ENCODE data around the gene ATOH1. TPM values are rescaled to one million over a fixed set of nuclear protein-coding genes. Genes with fewer than 3 reads are reported as not detected.

ATOH1 gene
- total RNA-seq, 1 donor from 2014 or later: not detected

DNA sequence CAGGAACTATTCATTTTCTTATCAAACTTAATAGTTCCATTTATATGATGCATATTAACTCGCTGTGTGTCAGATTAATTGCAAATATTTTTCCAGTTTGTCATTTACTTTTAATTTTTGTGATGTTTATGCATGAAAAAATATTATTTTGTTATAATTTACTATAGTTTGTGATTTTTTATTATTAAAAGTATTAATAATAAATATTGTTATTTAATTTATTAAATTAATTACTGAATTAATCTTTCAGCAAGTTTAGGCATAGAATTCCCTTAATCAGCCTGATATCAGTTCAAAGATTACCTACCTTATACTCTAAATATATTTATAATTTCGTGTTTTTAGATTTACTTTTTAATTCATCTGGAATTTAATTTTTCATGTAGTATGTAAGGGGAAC, 15.5 kb upstream of the ATOH1 start:
- CTCF ChIA-PET: no interaction called here
- Mint-ChIP-seq H3K4me3 (no peak overlapping the region), H3K27me3 (no peaks in the 10 kb centered on the region), H3K36me3 (ENCODE audit: low read depth) (no peaks in the 10 kb centered on the region), H3K9me3 (peaks cover 2% of the 10 kb centered on the region), H3K4me1 (no peaks in the 10 kb centered on the region), H3K27ac (no peak overlapping the region)
- POLR2A ChIA-PET: no interaction called here
- ATAC-seq (ENCODE audit: low read depth) (no peak), DNase-seq (no peak)
- TF ChIP-seq CTCF (IDR thresholded peaks at IDR 0.05): no peak
- intact Hi-C loops (cut with micrococcal nuclease): no loop called here

DNA sequence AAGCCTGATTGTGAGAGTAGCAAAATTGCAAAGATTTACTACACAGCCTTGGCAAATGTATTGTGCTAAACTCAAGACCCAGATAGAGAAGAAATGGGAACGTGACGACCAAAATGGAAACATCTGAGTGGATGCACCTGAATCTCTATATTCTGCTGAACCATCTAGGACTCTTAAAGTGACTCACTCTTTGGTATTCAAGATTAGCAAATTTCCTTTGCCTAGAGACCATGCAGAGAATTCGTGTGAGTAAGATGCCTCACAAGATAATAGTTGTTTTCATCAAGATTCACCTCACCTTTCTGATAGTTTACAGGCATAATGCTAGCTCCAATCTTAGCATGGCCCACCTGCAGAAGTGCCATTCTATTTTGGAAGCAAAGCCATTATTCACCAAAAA, 14.4 kb upstream of the ATOH1 start:
- H3K27ac Mint-ChIP-seq: no peak overlapping the region
- no peaks in the 10 kb centered on the region for H3K36me3 Mint-ChIP-seq (ENCODE audit: low read depth)
- CTCF ChIA-PET: no interaction called here
- H3K4me1 Mint-ChIP-seq: no peaks in the 10 kb centered on the region
- intact Hi-C loops (cut with micrococcal nuclease): no loop called here
- TF ChIP-seq CTCF (IDR thresholded peaks at IDR 0.05): no peak
- DNase-seq (no peak), ATAC-seq (ENCODE audit: low read depth) (no peak)
- H3K27me3 Mint-ChIP-seq: no peaks in the 10 kb centered on the region
- no peak overlapping the region for H3K4me3 Mint-ChIP-seq
- POLR2A ChIA-PET: no interaction called here
- peaks cover 2% of the 10 kb centered on the region for H3K9me3 Mint-ChIP-seq

- ChIA-PET POLR2A (no interaction called here), CTCF (no interaction called here)
- DNase-seq (no peak), ATAC-seq (ENCODE audit: low read depth) (no peak)
- H3K4me1 Mint-ChIP-seq: no peaks in the 10 kb centered on the region
- no peak for TF ChIP-seq CTCF (IDR thresholded peaks at IDR 0.05)
- H3K9me3 Mint-ChIP-seq: peaks cover 2% of the 10 kb centered on the region
- no peaks in the 10 kb centered on the region for H3K27me3 Mint-ChIP-seq
- no peak overlapping the region for H3K27ac Mint-ChIP-seq
- H3K36me3 Mint-ChIP-seq (ENCODE audit: low read depth): no peaks in the 10 kb centered on the region
- H3K4me3 Mint-ChIP-seq: no peak overlapping the region
- intact Hi-C loops (cut with micrococcal nuclease): no loop called here
Measured at GRCh38 chr4:93814722-93815121, 13.8 kb upstream of the ATOH1 start.

DNA sequence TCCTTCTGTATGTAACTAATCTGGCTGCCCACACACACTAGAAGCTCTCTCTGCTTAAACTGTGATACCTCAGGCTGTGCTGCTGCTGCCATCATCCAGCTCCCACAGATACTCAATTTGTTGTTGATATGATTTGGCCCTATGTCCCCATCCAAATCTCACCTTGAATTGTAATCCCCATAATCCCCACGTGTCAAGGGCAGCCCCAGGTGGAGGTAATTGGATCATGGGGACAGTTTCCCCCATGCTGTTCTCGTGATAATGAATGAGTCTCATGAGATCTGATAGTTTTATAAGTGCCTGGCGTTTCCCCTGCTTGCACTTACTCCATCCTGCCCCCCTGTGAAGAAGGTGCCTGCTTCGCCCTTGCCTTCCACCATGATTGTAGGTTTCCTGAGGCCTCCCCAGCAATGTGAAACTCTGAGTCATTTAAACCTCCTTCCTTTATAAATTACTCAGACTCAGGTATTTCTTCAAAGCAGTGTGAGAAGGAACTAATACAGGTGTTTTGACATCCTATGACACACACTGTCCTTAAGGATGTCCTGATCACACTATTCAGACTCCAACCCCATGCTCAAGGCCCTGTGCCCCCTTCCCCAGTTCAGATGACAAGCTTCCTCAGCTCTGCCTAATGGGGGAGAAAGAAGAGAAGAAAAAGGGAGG, 2.9 kb upstream of the ATOH1 start:
- no peak overlapping the region for H3K4me3 Mint-ChIP-seq
- no peak for DNase-seq
- CTCF ChIA-PET: no interaction called here

More for the DNA sequence above, 2.9 kb upstream of the ATOH1 start:
- Mint-ChIP-seq H3K9me3 (no peaks in the 10 kb centered on the region), H3K4me1 (peaks cover 11% of the 10 kb centered on the region), H3K36me3 (ENCODE audit: low read depth) (no peaks in the 10 kb centered on the region), H3K27me3 (peaks cover 47% of the 10 kb centered on the region), H3K27ac (no peak overlapping the region)
- intact Hi-C loops (cut with micrococcal nuclease): no loop called here
- POLR2A ChIA-PET: no interaction called here
- ATAC-seq (ENCODE audit: low read depth): no peak
- TF ChIP-seq CTCF (IDR thresholded peaks at IDR 0.05): no peak

Data from activated B cell treated with CpG ODN at 0.5 μM for 24 hours (primary cell).